Measurements from ENCODE around the gene GGCX. TPM values are rescaled to one million over a fixed set of nuclear protein-coding genes. Genes with fewer than 3 reads are reported as not detected.

GGCX gene
- total and polyA plus RNA-seq, 2 of the 13 experiments (the other 11 are each of a cell fraction or from before 2014, with no cell fraction given), result 72.5 to 103 TPM

DNA sequence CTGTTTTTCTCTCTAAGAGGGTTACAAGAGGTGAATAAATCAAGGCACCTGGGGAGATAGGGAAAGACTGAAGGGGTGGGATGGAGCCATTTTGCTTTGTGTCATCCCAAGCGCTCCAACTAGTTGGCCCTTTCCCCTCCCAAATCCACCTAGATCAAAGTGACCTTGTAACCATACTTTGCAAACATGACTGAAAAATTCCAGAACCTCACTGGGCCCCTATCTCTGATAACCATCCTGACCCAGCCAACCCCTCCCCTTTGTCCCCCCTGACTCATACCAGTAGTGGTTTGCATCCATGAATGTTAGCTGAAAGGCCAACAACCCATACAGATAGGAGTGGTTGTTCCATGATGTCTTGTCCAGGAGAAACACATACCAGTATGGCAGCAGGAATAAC, 3.1 kb downstream of the GGCX start (continued):
- TF ChIP-seq, protein P1, sequence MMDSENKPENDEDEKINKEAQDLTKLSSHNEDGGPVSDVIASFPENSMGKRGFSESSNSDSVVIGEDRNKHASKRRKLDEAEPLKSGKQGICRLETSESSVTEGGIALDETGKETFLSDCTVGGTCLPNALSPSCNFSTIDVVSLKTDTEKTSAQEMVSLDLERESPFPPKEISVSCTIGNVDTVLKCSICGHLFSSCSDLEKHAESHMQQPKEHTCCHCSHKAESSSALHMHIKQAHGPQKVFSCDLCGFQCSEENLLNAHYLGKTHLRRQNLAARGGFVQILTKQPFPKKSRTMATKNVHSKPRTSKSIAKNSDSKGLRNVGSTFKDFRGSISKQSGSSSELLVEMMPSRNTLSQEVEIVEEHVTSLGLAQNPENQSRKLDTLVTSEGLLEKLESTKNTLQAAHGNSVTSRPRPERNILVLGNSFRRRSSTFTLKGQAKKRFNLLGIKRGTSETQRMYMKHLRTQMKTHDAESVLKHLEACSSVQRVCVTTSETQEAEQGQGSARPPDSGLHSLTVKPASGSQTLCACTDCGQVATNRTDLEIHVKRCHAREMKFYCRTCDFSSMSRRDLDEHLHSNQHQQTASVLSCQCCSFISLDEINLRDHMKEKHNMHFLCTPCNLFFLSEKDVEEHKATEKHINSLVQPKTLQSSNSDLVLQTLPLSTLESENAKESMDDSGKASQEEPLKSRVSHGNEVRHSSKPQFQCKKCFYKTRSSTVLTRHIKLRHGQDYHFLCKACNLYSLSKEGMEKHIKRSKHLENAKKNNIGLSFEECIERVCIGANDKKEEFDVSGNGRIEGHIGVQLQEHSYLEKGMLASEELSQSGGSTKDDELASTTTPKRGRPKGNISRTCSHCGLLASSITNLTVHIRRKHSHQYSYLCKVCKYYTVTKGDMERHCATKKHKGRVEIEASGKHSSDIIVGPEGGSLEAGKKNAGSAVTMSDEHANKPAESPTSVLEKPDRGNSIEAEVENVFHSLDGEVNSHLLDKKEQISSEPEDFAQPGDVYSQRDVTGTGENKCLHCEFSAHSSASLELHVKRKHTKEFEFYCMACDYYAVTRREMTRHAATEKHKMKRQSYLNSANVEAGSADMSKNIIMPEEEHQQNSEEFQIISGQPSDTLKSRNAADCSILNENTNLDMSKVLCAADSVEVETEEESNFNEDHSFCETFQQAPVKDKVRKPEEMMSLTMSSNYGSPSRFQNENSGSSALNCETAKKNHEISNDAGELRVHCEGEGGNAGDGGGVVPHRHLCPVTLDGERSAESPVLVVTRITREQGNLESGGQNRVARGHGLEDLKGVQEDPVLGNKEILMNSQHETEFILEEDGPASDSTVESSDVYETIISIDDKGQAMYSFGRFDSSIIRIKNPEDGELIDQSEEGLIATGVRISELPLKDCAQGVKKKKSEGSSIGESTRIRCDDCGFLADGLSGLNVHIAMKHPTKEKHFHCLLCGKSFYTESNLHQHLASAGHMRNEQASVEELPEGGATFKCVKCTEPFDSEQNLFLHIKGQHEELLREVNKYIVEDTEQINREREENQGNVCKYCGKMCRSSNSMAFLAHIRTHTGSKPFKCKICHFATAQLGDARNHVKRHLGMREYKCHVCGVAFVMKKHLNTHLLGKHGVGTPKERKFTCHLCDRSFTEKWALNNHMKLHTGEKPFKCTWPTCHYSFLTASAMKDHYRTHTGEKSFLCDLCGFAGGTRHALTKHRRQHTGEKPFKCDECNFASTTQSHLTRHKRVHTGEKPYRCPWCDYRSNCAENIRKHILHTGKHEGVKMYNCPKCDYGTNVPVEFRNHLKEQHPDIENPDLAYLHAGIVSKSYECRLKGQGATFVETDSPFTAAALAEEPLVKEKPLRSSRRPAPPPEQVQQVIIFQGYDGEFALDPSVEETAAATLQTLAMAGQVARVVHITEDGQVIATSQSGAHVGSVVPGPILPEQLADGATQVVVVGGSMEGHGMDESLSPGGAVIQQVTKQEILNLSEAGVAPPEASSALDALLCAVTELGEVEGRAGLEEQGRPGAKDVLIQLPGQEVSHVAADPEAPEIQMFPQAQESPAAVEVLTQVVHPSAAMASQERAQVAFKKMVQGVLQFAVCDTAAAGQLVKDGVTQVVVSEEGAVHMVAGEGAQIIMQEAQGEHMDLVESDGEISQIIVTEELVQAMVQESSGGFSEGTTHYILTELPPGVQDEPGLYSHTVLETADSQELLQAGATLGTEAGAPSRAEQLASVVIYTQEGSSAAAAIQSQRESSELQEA (CRISPR knock-in tag; IDR thresholded peaks at IDR 0.05; ENCODE audit: not compliant biosample characterization), result no peak
- TF ChIP-seq, protein P2, sequence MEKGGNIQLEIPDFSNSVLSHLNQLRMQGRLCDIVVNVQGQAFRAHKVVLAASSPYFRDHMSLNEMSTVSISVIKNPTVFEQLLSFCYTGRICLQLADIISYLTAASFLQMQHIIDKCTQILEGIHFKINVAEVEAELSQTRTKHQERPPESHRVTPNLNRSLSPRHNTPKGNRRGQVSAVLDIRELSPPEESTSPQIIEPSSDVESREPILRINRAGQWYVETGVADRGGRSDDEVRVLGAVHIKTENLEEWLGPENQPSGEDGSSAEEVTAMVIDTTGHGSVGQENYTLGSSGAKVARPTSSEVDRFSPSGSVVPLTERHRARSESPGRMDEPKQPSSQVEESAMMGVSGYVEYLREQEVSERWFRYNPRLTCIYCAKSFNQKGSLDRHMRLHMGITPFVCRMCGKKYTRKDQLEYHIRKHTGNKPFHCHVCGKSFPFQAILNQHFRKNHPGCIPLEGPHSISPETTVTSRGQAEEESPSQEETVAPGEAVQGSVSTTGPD (CRISPR knock-in tag; IDR thresholded peaks at IDR 0.05), result 0 out of 2 replicates have a peak, but pooled peaks have one; percentile 44
- TF ChIP-seq SP2 (CRISPR knock-in tag; IDR thresholded peaks at IDR 0.05) (no peak), SATB2 (CRISPR knock-in tag; IDR thresholded peaks at IDR 0.05) (no peak), YEATS4 (CRISPR knock-in tag; IDR thresholded peaks at IDR 0.05; ENCODE audit: borderline replicate concordance) (no peak), HMGA1 (CRISPR knock-in tag; conservative IDR thresholded peaks at IDR 0.05) (no peak)
- TF ChIP-seq, protein P3, sequence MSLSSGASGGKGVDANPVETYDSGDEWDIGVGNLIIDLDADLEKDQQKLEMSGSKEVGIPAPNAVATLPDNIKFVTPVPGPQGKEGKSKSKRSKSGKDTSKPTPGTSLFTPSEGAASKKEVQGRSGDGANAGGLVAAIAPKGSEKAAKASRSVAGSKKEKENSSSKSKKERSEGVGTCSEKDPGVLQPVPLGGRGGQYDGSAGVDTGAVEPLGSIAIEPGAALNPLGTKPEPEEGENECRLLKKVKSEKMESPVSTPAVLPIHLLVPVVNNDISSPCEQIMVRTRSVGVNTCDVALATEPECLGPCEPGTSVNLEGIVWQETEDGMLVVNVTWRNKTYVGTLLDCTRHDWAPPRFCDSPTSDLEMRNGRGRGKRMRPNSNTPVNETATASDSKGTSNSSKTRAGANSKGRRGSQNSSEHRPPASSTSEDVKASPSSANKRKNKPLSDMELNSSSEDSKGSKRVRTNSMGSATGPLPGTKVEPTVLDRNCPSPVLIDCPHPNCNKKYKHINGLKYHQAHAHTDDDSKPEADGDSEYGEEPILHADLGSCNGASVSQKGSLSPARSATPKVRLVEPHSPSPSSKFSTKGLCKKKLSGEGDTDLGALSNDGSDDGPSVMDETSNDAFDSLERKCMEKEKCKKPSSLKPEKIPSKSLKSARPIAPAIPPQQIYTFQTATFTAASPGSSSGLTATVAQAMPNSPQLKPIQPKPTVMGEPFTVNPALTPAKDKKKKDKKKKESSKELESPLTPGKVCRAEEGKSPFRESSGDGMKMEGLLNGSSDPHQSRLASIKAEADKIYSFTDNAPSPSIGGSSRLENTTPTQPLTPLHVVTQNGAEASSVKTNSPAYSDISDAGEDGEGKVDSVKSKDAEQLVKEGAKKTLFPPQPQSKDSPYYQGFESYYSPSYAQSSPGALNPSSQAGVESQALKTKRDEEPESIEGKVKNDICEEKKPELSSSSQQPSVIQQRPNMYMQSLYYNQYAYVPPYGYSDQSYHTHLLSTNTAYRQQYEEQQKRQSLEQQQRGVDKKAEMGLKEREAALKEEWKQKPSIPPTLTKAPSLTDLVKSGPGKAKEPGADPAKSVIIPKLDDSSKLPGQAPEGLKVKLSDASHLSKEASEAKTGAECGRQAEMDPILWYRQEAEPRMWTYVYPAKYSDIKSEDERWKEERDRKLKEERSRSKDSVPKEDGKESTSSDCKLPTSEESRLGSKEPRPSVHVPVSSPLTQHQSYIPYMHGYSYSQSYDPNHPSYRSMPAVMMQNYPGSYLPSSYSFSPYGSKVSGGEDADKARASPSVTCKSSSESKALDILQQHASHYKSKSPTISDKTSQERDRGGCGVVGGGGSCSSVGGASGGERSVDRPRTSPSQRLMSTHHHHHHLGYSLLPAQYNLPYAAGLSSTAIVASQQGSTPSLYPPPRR (CRISPR knock-in tag; IDR thresholded peaks at IDR 0.05; ENCODE audit: borderline replicate concordance), result peak; percentile 66; the same call in 1 of the 2 replicates
- TF ChIP-seq, protein P4, sequence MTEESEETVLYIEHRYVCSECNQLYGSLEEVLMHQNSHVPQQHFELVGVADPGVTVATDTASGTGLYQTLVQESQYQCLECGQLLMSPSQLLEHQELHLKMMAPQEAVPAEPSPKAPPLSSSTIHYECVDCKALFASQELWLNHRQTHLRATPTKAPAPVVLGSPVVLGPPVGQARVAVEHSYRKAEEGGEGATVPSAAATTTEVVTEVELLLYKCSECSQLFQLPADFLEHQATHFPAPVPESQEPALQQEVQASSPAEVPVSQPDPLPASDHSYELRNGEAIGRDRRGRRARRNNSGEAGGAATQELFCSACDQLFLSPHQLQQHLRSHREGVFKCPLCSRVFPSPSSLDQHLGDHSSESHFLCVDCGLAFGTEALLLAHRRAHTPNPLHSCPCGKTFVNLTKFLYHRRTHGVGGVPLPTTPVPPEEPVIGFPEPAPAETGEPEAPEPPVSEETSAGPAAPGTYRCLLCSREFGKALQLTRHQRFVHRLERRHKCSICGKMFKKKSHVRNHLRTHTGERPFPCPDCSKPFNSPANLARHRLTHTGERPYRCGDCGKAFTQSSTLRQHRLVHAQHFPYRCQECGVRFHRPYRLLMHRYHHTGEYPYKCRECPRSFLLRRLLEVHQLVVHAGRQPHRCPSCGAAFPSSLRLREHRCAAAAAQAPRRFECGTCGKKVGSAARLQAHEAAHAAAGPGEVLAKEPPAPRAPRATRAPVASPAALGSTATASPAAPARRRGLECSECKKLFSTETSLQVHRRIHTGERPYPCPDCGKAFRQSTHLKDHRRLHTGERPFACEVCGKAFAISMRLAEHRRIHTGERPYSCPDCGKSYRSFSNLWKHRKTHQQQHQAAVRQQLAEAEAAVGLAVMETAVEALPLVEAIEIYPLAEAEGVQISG (CRISPR knock-in tag; IDR thresholded peaks at IDR 0.05), result no peak
- TF ChIP-seq, protein P5, sequence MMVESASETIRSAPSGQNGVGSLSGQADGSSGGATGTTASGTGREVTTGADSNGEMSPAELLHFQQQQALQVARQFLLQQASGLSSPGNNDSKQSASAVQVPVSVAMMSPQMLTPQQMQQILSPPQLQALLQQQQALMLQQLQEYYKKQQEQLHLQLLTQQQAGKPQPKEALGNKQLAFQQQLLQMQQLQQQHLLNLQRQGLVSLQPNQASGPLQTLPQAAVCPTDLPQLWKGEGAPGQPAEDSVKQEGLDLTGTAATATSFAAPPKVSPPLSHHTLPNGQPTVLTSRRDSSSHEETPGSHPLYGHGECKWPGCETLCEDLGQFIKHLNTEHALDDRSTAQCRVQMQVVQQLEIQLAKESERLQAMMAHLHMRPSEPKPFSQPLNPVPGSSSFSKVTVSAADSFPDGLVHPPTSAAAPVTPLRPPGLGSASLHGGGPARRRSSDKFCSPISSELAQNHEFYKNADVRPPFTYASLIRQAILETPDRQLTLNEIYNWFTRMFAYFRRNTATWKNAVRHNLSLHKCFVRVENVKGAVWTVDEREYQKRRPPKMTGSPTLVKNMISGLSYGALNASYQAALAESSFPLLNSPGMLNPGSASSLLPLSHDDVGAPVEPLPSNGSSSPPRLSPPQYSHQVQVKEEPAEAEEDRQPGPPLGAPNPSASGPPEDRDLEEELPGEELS (CRISPR knock-in tag; IDR thresholded peaks at IDR 0.05), result peak; percentile 80

All from HepG2 (cell line).